Measurements from ENCODE around the gene CD302. TPM values are rescaled to one million over a fixed set of nuclear protein-coding genes. Genes with fewer than 3 reads are reported as not detected.

The CD302 gene
- polyA plus RNA-seq, 1 donor (not counting 4 experiments of a cell fraction or from before 2014, with no cell fraction given): 0.20 TPM

DNA sequence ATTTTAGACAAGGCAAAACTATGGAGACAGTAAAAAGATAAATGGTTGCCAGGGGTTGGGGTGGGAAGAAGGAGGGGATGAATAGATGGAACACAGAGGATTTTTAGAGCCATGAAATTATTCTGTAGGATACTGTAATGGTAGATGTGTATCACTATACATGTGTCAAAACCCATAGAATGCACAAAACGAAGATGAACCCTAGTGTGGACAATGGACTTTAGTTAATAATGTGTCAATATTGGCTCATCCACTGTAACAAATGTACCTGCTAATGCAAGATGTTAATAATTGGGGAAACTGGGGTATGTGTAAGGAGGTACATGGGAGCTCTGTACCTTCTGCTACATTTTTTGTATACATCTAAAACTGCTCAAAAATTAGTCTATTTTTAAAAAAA is 1.8 kb upstream of the CD302 start:
- H3K9ac ChIP-seq (ENCODE audit: control insufficient read depth, extremely low read depth, insufficient read depth, low read length): no peak overlapping the region
- FAIRE-seq (no peak), DNase-seq (ENCODE audit: low read depth, low spot score) (no peak)
- H3K9me1 ChIP-seq (ENCODE audit: control insufficient read depth, extremely low read depth, insufficient read depth, low read length): no peaks in the 10 kb centered on the region
- H3K4me2 ChIP-seq (ENCODE audit: control insufficient read depth, extremely low read depth, insufficient read depth, low read depth, low read length): no peak overlapping the region
- H3K27ac ChIP-seq (ENCODE audit: control insufficient read depth, insufficient read depth, low read length): no peak overlapping the region
- H3K27me3 ChIP-seq (ENCODE audit: control insufficient read depth, extremely low read depth, insufficient read depth, low read length): peaks cover 23% of the 10 kb centered on the region
- H3K4me1 ChIP-seq (ENCODE audit: control insufficient read depth, extremely low read depth, insufficient read depth, low read length): peaks cover 4% of the 10 kb centered on the region
- no peak overlapping the region for H2AFZ ChIP-seq (ENCODE audit: control insufficient read depth, low read length)
- no peaks in the 10 kb centered on the region for H4K20me1 ChIP-seq (ENCODE audit: control insufficient read depth, extremely low read depth, insufficient read depth, low read length)
- H3K36me3 ChIP-seq (ENCODE audit: control insufficient read depth in 2 of 2, extremely low read depth in 1 of 2, insufficient read depth in 2 of 2, low read length in 2 of 2): no peaks in the 10 kb centered on the region
- no peak for TF ChIP-seq EZH2 (IDR thresholded peaks at IDR 0.05; ENCODE audit: low read length)
- TF ChIP-seq, protein P1, sequence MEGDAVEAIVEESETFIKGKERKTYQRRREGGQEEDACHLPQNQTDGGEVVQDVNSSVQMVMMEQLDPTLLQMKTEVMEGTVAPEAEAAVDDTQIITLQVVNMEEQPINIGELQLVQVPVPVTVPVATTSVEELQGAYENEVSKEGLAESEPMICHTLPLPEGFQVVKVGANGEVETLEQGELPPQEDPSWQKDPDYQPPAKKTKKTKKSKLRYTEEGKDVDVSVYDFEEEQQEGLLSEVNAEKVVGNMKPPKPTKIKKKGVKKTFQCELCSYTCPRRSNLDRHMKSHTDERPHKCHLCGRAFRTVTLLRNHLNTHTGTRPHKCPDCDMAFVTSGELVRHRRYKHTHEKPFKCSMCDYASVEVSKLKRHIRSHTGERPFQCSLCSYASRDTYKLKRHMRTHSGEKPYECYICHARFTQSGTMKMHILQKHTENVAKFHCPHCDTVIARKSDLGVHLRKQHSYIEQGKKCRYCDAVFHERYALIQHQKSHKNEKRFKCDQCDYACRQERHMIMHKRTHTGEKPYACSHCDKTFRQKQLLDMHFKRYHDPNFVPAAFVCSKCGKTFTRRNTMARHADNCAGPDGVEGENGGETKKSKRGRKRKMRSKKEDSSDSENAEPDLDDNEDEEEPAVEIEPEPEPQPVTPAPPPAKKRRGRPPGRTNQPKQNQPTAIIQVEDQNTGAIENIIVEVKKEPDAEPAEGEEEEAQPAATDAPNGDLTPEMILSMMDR (optimal IDR thresholded peaks at IDR 0.05 in 1 of 3, IDR thresholded peaks at IDR 0.05 in 1 of 3, conservative IDR thresholded peaks at IDR 0.05 in 1 of 3; ENCODE audit: extremely low read depth in 1 of 3, insufficient read depth in 2 of 3, low read length in 3 of 3): no peak
- no peak overlapping the region for H3K4me3 ChIP-seq (ENCODE audit: control insufficient read depth in 2 of 3, extremely low read depth in 1 of 3, insufficient read depth in 2 of 3, low read depth in 1 of 3, low read length in 3 of 3)
- H3K9me3 ChIP-seq (ENCODE audit: control insufficient read depth, low read depth, low read length): no peaks in the 10 kb centered on the region
- H3K79me2 ChIP-seq (ENCODE audit: control insufficient read depth, insufficient read depth, low read length): no peaks in the 10 kb centered on the region
- dilution Hi-C loops (cut with MboI; ENCODE audit: extremely low pct_ligation_motif_present, low sequenced_read_pairs): no loop called here

DNA sequence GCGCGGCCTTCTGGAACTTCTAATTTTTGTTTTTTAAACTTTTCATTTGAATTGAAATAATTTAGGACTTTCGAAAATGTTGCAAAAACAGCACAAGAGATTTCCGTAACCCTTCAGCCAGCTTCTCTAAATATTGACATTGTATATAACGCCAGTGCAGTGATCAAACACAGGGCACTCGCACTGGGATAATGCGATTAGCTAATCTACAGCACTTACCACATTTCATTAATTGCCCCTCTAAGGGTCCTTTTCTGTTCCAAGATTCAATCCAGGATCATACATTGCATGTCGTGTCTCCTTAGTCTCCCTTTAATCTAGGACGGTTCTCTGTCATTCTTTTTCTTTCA is 343 bp upstream of the CD302 start:
- Histone ChIP-seq H3K9me1 (ENCODE audit: control insufficient read depth, extremely low read depth, insufficient read depth, low read length) (no peaks in the 10 kb centered on the region), H2AFZ (ENCODE audit: control insufficient read depth, low read length) (peak overlapping the region; percentile 22), H3K36me3 (ENCODE audit: control insufficient read depth in 2 of 2, extremely low read depth in 1 of 2, insufficient read depth in 2 of 2, low read length in 2 of 2) (no peaks in the 10 kb centered on the region), H3K27ac (ENCODE audit: control insufficient read depth, insufficient read depth, low read length) (no peak overlapping the region), H3K4me1 (ENCODE audit: control insufficient read depth, extremely low read depth, insufficient read depth, low read length) (peaks cover 4% of the 10 kb centered on the region), H3K9me3 (ENCODE audit: control insufficient read depth, low read depth, low read length) (no peaks in the 10 kb centered on the region), H4K20me1 (ENCODE audit: control insufficient read depth, extremely low read depth, insufficient read depth, low read length) (no peaks in the 10 kb centered on the region), H3K79me2 (ENCODE audit: control insufficient read depth, insufficient read depth, low read length) (no peaks in the 10 kb centered on the region), H3K9ac (ENCODE audit: control insufficient read depth, extremely low read depth, insufficient read depth, low read length) (peak overlapping the region; percentile 43), H3K4me3 (ENCODE audit: control insufficient read depth in 2 of 3, extremely low read depth in 1 of 3, insufficient read depth in 2 of 3, low read depth in 1 of 3, low read length in 3 of 3) (peak overlapping the region; percentile 42 to 59 (median 55)), H3K27me3 (ENCODE audit: control insufficient read depth, extremely low read depth, insufficient read depth, low read length) (peaks cover 23% of the 10 kb centered on the region), H3K4me2 (ENCODE audit: control insufficient read depth, extremely low read depth, insufficient read depth, low read depth, low read length) (peak overlapping the region; percentile 79)
- DNase-seq (ENCODE audit: low read depth, low spot score) (no peak), FAIRE-seq (no peak)
- dilution Hi-C loops (cut with MboI; ENCODE audit: extremely low pct_ligation_motif_present, low sequenced_read_pairs): no loop called here
- no peak for TF ChIP-seq EZH2 (IDR thresholded peaks at IDR 0.05; ENCODE audit: low read length)
- TF ChIP-seq, protein P1 (optimal IDR thresholded peaks at IDR 0.05 in 1 of 3, IDR thresholded peaks at IDR 0.05 in 1 of 3, conservative IDR thresholded peaks at IDR 0.05 in 1 of 3; ENCODE audit: extremely low read depth in 1 of 3, insufficient read depth in 2 of 3, low read length in 3 of 3): no peak
